ENCODE measurements around the gene PRRX2. TPM values are rescaled to one million over a fixed set of nuclear protein-coding genes. Genes with fewer than 3 reads are reported as not detected.
"Not testable (repeated sequence)": the region's sequence is repeated elsewhere in the genome, so short reads cannot be mapped to it uniquely, and the experiment has no call there.

PRRX2 gene
- polyA plus RNA-seq, 3 donors = 0.85 to 1.00 (median 0.92) TPM

DNA sequence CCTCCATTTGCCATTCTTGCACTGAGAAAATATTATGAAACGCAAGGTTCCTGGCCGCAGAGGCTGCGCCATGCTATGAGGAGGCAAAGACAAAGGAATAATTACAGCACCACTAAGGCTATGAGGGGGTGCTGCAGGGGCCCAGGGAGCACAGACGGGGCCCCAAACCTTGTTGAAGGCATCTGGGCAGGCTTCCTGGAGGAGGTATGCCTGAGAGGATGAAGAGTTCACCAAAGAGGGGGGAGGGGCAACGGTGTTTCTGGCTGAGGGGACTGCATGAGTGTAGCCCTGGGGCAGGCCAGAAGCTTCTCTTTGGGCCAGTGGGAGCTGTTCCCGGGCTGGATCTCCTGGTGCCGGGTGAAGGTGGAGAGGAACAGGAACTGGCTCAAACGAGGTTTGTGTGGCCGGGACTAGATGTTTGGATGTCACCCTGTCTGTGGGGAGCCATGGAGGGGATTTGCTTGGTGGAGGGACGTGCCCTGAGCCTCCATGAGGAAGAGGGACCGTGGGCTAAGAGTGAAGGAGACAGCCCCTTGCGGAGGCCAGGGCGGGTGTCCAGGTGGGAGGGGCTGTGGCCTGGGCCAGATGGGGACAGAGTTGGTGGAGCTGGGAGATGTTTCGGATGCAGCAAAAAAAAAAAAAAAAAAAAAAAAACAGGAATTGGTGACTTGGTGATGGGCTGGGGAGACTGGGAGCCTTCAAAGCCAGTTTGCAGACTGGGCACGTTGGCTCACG lies 59.2 kb downstream of the PRRX2 start:
- no peak for DNase-seq (ENCODE audit: low read depth in 3 of 3, low spot score in 2 of 3)

DNA sequence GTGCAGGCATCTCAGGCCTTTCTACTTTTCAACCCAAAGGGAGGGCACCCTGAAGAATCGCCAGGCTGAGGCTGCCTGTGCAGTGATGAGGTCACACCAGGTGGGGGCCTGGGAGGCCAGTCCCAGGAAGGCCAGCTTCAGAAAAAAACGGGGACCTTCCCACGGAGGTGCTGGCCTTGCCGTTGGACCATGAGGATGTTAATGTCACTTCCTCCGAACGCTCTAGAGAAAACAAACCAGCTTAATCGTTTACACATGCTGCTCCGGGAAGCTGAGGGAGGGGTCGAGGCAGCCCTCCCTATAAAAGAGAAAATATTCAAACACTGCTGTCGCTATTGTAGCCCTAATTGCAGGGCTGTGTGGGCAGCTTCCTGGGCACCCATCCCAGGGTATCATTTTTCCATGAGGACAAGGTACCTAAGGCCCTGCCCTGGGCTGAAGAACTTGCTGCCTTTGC lies 60.4 kb downstream of the PRRX2 start:
- DNase-seq (ENCODE audit: low read depth in 3 of 3, low spot score in 2 of 3) = no peak

DNA sequence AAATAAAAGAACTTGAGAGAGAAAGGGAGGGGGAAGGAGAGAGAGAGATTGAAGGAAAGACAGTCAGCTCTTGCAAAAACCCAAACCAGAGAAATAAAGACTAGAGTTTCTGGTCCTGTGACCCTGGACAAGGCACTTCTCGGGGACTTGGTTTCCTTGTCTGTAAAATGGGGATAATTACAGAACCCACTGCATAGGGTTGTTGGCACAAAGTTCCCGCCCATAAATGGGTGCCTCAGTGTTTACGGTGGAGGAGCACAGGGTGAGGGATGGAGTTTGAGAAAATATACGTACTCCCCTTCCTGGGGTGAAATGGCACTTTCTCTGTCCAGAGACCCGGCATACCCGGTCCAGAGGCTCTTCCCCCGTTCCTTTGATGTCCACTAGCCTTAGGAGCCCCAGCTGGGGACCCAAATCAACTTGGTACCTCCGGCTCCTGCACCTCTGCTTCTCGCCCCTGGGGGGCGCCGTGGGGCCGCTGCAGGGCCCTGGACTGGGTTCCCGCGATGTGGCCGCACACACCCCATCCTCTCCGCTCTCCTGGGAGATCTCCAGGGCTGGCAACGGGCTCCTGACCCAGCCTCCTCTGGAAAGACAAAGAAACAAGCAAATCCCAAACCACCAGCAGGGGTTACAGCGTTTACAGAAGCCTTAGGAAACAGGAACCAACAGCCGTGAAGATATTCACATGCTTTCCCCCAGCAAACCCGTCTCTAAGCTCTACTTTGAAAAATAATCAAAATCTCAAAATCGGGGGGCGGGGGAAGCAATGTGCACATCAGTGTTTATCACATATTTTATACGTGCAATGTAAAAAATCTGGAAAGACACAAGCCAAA lies 61.1 kb downstream of the PRRX2 start:
- DNase-seq (ENCODE audit: low read depth in 3 of 3, low spot score in 2 of 3) = no peak

DNA sequence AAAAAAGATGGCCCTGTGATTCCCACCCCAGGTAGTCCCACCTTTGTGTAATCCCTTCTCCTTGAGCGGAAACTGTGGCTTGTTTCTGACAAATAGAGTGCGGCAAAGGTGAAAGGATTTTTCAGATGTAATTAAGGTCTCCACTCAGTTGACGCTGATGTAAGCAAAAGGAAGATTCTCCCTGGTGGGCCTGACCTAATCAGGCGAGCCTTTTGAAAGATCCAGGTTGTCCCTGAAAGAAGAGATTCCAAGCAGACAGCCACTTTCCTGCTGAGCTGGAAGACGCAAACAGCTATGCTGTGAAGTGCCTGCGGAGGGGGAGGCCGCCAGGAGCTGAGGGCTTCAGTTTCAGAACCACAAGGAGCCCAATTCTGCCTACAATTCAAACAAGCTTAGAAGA lies 63.3 kb downstream of the PRRX2 start:
- DNase-seq (ENCODE audit: low read depth in 3 of 3, low spot score in 2 of 3) = no peak

DNA sequence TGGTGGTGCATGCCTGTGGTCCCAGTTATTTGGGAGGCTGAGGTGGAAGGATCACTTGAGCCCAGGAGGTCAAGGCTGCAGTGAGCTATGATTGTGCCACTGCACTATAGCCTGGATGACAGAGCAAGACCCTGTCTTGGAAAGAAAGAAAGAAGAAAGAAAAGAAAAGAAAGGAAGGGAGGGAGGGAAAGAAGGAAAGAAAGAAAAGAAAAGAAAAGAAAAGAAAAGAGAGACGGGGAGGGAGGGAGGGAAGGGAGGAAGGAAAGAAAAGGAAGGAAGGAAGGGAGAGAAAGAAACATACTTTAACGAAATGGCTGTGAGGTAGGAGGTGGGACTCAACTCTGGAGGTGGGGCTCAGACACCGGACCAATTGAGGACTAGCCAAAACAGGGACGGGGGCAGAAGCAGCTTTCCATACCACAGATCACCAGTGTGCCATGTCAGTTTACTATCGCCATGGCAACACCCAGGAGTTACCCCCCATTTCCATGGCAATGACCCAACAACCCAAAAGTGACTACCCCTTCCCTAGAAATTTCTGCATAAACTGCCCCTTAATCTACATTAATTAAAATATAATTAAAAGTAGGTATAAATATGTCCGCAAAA lies 66.1 kb downstream of the PRRX2 start:
- no peak for DNase-seq (ENCODE audit: low read depth in 3 of 3, low spot score in 2 of 3)

DNA sequence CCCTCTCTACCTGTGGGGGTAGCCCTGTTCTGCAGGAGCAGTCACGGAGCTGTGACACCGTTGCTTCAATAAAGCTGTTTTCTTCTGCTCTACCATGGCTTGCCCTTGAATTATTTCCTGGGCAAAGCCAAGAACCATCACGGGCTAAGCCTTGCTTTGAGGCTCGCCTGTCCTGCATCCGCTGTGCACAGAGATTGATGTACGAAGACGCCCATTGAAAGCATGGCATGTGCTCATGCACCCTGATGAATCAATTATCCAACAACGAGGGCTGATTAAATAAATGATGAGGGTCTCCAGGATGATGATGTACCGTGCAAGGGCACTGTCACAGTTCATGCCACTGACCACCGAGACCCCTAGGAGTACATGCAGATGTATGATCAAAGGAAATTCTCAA lies 66.7 kb downstream of the PRRX2 start:
- no peak for DNase-seq (ENCODE audit: low read depth in 3 of 3, low spot score in 2 of 3)

DNA sequence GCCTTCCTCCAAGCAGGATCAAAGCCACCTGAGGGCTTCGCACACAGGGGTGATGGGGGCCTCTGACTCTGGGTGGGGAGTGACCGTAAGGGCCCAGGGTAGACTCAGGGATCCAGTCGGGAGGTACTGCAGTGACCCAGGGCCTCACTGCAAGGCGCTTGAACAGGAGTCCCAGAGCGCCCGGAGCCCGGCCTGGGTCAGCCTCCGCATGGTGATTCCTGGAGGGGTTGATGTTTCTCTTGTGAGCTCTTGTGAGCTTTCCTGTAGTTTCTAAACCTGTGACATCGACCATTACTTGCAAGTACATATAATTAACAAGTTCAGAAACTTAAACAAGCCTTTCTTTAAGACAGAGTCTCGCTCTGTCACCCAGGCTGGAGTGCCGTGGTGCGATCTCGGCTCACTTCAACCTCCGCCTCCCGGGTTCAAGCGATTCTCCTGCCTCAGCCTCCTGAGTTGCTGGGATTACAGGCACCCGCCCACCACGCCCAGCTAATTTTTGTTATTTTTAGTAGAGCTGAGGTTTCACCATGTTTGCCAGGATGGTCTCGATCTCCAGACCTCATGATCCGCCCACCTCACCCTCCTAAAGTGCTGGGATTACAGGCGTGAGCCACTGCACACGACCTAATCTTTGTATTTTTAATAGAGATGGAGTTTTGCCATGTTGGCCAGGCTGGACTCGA lies 67.6 kb downstream of the PRRX2 start:
- no peak for DNase-seq (ENCODE audit: low read depth in 3 of 3, low spot score in 2 of 3)

DNA sequence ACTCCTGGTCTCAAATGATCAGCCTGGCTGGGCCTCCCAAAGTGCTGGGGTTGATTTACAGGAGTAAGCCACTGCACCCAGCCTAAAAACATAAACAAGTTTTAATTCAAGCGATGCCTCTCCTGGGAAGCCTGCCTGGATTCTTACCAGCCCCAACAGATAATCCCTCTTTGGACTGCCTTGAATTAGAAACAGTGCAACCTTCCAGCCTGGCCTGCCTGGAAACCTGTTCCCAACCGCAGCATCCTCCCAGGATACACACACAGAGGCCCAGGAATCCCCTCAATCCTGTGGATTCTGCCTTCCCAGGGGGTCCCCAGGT lies 68.1 kb downstream of the PRRX2 start:
- DNase-seq (ENCODE audit: low read depth in 3 of 3, low spot score in 2 of 3) = no peak

DNA sequence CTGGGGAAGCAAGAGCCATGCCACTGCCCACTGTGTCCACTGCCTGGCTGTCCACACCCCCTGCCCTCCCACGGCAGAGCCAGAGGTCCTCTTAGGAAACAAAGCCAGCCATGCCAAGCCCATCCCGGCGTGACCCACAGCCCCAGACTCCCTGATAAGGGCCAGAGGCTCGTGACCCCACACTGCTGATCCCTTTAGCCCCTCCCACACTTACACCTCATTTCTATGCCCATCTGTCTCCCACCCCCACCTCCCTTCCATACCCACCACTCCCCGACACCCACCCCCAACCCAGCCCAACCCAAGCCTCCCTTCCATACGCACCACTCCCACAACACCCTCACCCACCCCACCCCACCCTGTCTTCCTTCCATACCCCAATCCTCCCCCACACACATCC lies 70.1 kb downstream of the PRRX2 start:
- DNase-seq (ENCODE audit: low read depth in 3 of 3, low spot score in 2 of 3) = no peak

DNA sequence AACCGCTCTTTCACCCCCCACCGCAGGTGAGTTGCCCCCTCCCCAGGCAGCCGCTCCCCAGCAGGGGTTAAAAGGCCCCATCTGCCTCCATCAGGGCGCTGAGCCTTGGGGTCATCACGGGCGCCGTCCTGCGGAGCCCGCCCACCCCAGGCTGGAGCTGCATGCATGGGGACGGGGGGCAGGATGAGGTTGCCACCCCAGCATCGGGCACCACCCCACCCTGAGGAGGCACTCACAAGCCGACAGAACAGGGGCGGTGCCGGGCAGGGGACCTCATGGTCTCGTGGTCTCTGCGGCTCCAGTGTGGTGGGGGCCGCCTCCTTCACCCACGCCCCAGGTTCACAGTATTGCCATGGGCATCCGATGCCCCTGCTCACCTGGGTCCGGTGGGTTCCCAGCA lies 70.9 kb downstream of the PRRX2 start:
- no peak for DNase-seq (ENCODE audit: low read depth in 3 of 3, low spot score in 2 of 3)

DNA sequence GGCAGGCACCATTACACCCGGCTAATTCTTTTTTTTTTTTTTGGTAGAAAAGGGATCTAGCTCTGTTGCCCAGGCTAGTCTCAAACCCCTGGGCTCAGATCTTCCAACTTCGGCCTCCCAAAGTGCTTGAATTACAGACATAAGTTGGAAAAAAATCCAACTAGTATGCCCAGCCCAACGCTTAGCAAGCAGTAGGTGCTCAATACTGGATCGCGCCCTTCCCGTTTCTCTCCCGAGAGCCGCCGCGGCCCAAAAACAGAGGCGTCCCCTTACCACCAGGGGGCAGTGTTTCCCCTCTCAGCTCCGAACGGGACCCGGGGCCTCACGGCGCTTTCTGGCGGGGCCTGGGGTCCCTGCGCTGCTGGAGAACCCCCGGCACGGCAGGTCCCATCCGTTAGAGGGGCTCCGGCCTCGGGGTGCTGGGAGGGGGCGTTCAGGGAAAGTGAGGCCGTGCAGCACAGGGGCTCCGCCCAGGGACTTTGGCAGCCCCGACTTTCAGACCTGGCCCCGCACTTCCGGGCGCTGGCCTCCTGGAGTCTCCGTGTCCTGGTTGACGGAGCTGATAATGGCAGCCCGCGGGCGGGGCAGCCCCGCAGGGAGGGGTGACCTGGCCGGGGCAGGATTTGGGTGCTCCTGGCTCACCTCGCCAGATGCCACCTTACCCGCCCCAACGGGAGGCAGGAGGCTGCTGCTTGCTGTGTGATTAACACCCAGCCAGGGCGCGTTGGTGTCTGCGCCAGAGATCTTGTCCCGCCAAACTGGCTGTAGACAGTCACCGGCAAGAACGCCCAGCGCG lies 72.2 kb downstream of the PRRX2 start:
- peak in 2 of 3 donors; percentile 69 to 78 for DNase-seq (ENCODE audit: low read depth in 3 of 3, low spot score in 2 of 3)

DNA sequence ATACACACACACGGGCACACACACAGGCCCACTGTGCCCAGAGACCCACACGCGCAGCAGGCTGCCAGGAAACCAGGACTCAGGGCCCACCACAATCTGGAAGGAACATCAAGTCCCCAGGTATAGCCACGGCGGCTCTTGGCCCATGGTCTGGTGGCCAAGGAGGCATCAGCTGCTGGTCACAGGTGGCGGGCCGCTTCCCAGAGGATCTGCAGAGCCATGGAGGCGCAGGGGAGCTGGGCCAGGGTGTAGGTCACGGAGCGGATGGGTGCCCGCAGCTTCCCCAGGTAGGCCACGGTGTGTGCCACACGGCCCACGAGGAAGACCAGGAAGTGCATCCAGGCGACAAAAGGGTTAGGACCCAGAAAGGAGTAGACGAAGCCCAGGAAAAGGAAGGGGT lies 74.0 kb downstream of the PRRX2 start:
- no peak for DNase-seq (ENCODE audit: low read depth in 3 of 3, low spot score in 2 of 3)

DNA sequence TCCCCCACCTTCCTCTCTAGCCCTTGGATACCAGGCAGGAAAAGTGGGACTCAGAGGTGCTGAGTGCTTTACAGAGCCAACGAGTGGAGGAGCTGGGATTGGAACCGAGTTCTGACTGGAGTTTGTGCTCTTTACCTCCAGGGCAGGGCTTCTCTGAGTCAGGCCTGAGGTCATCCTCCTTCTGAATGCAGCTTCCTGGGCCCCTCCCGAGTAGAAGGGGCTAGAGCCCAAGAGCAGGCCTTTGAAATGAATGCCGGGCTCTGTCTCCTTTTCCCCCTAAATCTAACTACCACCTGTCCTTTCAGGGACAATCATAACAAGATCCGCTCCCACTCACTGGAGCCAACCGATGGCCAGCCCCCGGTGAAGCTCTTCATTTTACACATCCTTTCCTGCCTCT lies 74.7 kb downstream of the PRRX2 start:
- DNase-seq (ENCODE audit: low read depth in 3 of 3, low spot score in 2 of 3) = no peak

DNA sequence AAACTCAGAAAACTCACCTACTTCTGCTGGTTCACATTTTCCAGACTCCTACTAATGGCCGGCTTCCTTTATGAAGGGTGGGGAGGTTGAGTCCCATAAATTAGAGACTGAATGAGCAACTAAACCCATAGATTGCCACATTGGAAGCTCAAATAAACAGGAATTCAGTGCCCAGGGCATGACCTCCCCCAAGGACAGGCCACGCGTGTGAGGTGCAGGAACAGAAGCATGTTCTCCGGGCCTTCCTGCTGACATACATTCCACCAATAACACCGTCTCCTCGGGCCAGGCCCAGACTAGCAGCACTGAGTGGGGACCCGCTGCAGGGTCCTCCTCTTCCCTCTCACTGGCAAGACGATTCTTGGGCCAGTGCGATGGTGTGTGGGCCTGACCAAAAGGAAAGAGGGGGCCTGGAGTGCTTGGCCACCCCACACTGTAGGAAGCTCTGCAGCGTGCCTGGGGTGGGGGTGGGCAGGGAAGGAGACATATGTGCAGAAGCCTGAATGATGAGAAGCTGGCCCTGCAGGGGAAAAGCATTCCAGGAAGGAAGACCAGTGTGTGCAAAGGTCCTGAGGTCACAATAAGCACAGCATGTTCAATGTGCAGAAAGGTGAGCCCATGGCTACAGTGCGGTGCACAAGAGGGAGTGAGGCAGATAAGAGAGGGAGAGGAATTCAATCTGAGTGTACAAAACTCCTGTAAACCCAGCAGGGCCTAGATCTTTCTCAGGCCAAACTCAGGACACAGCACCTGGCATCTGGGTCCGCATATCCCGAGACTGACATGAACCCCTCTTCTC lies 75.4 kb downstream of the PRRX2 start:
- DNase-seq (ENCODE audit: low read depth in 3 of 3, low spot score in 2 of 3) = no peak

DNA sequence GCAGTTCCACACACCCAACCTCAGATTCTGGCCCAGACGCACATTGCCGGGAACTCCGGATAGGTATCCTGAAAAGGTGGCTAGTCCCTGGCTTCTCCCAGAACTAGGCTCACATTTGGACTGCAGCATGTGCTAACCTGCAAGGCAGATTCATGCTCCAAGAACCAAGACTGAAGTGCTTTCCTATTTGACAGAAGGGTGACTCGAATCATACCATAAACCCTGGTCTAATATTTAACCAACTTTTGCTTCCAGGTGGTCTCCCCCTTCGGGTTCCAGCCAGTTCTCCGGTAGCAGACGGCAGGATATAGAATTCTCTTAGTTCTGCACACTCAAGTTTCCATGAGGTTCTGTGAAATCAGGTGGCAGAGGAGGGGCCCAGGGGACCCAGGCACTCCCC lies 79.8 kb downstream of the PRRX2 start:
- no peak for DNase-seq (ENCODE audit: low read depth in 3 of 3, low spot score in 2 of 3)

DNA sequence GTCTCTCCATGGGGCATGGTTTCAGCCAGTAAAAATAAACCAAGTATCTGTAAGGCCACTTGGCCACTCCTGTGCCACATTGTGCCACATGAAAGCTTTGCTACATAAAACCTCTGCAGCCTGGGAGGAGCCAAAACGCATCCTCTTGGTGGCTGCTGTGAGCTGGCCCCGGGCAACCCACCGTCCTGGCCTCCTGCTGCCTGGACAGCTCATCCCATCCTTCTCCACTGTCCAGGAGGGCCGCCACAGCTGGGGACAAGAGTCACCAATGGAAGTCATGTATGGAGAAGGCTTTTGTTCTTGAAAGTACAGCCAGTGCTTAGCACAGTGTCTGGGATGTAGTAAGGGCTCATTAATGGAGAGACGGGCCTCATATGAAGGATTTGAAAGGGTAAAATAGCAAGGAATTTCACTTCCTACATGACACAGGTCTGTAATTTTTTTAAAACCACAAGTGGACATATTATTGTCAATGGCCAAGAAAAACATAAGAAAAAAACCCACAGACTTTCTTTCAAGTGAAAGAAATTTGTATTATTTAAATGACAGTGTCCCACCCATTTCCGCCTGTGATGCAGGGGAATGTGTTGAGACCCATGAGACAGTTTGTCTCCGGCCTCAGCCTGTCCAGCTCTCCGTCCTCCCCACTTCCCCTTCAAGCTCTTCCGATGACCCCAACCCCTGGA lies 80.8 kb downstream of the PRRX2 start:
- no peak for DNase-seq (ENCODE audit: low read depth in 3 of 3, low spot score in 2 of 3)

DNA sequence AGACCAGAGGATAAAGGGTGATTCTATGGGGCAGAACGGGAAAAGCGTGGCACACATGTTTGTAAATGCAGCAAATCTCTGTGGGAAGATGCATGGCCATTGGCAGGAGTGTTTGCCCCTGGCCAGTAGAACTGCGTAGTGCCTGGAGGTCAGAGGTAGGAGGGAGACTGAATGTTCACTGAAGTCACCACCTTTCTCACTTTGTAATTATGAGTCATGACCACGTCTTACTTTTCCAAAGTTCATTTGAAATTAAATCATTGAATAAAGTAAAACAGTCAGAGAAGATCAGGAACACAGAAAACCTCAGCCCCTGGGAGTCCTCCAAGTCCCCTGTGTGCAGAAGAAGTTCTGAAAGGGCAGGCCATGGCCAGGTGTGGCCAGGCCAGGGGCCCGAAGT lies 82.8 kb downstream of the PRRX2 start:
- no peak for DNase-seq (ENCODE audit: low read depth in 3 of 3, low spot score in 2 of 3)

DNA sequence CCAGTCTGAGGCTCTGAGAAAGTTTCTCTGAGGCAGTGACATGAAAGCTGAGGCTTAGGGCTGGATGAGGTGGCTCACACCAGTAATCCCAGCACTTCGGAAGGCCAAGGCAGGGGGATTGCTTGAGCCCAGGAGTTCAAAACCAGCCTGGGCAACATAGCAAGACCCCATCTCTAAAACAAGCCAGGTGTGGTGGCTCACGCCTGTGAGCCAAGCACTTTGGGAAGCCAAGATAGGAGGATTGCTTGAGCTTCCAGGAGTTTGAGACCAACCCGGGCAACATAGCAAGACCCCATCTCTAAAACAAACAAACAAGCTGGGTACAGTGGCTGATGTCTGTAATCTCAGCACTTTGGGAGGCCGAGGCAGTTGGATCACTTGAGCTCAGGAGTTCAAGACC lies 83.6 kb downstream of the PRRX2 start:
- not testable (repeated sequence) for DNase-seq (ENCODE audit: low read depth in 3 of 3, low spot score in 2 of 3)

DNA sequence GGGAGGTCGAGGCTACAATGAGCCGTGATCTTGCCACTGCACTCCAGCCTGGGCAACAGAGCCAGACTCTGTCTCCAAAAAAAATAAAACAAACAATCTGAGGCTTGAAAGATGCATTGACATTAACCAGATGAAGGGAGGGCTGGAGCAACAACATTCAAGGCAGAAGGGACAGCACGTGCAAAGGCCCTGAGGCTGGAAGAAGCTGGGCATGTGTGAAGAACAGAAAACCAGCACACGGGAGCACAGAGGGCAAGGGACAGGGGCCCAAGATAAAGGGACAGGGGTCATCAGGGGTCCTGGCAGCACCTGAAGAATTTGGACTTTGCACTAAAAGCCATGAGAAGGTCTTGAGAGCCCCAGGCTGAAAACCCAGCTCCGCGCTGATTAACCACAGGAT lies 84.1 kb downstream of the PRRX2 start:
- DNase-seq (ENCODE audit: low read depth in 3 of 3, low spot score in 2 of 3) = no peak
